HG02763 (cell line): ENCODE data around the gene PLSCR2.
"Not testable (repeated sequence)": the region's sequence is repeated elsewhere in the genome, so short reads cannot be mapped to it uniquely, and the experiment has no call there.

Experiments used
- ATAC-seq: cut with Tn5 transposase; IDR thresholded peaks from one replicate; pipeline ENCODE4 v1.9.1; 2021; ENCODE audit warnings: mild to moderate bottlenecking, moderate library complexity; ENCODE audit not compliant: unreplicated experiment

PLSCR2 gene

DNA sequence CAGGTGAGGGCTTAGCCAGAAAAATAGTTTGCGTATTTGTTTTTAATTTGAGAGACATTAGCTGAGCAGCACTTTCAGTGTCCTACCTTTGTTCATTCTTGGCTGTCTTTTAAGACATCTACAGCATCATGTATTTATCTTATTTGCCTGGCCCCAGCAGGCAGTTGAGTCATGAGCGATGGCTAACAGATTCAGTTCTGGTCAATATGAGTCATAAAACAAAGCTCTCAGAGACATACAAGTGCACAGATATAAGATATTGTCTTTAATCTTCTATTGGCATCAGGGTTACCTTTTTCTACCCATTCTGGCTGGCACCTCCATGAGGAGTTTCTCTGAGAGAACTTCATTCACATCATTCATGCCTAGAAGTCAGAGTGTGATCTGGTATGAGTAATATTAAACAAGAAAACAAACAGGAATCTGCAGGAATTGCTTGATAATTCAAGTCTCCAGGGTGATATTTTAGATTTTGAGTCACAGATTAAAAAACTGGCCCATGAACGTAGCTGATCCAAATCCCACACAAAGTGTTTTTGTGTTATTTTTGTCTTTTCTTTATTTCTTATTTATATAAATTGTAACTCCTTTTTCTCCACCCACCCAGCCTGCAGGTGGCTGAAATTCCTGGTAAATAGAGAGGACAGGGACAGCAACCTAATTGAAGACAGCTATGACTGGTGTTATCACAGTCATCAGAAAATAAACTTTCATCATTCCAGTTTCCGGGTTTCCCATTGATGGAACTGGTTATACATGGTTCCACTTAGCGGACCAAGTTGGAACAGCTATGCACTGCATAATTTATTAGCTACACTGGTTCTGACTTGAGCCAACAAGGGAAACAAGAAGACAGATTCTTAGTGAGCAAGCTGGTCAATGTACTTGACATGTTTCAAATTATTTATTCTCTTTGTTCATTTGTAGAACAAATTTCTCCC is 47.3 kb downstream of the PLSCR2 start:
- no peak for ATAC-seq

DNA sequence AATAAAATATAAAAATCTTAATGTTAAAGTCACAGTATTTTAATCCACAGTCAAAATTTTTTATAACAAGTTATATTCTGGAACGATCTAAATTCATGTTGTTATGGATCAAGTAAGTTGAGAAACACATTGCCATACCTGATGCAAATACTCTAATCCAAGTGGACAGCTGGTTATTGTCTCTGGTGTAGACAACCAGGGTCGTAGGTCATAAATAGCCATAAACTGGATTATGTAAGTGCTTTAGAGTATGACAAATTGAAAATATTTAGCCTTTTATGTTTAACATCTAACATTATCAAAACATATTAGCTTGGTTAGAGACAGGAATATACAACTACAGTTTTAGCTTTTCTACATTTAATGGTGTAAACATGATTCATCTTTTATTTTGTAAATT is 53.0 kb downstream of the PLSCR2 start:
- no peak for ATAC-seq

DNA sequence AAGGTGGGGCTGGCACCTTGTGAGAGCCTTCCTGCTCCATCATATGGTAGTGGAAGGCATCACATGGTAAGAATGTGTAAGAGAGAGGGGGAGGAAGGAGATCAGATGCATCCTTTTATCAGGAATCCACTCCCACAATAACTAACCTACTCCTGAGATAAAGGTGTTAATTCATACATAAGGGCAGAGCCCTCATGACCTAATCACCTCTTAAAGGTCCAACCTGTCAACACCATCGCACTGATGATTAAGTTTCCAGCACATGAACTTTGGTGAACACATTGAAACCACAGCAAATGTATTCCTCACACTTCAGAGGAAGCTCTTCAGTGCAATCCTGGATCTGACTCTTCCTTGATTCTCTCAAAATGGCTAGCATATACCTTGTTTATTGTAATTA is 55.4 kb downstream of the PLSCR2 start:
- no peak for ATAC-seq

GRCh38 chr3:146412711-146413110 is 56.6 kb downstream of the PLSCR2 start:
- ATAC-seq: not testable (repeated sequence)

DNA sequence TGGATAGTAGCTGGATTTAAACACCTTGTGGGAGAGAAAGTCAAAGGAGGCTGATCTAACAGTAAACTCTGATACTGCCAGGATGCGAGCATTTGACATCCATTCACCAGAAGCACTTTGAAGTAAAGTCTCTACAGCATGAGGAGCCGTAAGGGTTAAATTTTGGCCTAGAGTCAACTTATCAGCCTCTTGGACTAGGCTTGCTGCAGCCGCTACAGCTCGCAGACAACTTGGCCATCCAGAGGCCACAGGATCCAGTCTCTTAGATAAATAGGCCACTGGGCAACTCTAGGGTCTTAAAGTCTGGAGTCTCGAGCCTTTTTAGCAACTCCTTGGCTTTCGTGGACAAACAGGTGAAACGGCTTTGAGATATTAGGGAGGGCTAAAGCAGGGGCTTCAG is 61.4 kb downstream of the PLSCR2 start:
- ATAC-seq: no peak

GRCh38 chr3:146404436-146404835 is 64.9 kb downstream of the PLSCR2 start:
- ATAC-seq: no peak

- ATAC-seq: no peak
These were observed 65.6 kb downstream of the PLSCR2 start for GRCh38 chr3:146403792-146404191.

DNA sequence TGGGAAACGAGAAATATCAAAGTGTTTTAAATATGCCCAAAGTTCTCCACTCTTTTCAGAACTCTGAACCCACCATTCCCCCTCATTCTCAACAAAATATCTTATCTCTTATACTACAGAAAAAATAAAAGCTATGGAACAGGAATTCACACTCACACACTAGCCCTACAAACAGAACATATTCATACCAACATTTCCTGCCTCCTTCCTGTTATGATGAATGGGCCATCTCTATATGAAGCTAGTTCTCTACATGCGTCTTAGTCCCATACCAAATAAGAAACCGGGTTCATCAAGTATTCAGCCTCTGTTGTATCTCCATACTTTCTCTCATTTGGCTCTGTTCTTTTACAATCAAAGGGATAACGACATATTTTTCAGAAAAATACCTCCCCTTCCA is 72.6 kb downstream of the PLSCR2 start:
- no peak for ATAC-seq

DNA sequence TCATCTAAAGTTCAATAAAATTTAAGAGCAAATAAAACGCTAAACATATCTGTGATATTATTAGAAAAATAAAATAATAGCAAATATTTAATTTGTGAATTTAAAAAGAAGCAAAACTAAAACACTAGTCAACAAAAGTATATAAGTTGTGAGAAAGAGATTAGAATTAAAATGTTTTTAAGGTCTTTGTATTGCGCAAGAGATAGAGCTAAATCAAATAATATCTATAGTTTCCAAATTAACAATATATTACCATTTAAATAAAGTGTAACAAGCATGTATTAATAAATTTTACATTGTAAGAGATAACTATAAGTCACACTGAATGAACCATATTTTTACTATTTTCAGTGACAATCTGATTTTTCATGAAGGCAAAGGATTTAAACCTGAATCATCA is 74.2 kb downstream of the PLSCR2 start:
- no peak for ATAC-seq

GRCh38 chr3:146390957-146391356 is 78.4 kb downstream of the PLSCR2 start:
- no peak for ATAC-seq

DNA sequence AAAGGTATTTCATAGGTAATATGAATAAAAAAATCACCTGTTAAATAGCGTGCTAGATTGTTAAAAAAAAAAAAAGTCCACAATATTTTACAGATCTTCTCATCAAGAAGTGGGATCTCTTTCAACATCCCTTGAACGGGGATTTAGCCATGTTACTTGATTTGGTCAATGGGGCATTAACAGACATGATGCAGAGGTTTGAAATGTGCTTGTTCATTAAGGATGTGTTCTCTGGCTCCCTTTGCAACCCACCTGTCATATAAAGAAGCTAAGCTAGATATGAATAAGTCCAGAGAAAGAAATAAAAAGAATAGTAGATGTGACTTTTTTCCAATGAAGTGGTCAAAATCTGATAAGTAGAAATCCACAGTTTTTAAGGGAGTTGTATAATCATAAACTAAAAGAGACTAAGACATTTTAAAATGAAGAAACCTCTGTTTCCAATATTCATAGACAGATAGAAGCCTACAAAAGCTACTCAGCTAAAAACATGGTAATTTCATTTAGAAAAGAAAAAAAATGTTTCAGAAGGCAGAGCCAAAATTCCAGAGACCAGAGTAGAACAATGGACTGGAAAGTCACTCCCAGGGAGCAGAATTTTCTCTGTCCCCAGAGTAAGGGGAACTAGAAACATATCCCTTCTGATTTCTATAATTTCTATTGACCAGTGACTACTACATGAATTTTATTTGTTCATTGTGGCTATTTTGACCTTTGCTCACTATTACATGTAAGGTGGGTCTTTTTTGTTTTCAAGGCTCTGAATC is 79.2 kb downstream of the PLSCR2 start:
- ATAC-seq: no peak

DNA sequence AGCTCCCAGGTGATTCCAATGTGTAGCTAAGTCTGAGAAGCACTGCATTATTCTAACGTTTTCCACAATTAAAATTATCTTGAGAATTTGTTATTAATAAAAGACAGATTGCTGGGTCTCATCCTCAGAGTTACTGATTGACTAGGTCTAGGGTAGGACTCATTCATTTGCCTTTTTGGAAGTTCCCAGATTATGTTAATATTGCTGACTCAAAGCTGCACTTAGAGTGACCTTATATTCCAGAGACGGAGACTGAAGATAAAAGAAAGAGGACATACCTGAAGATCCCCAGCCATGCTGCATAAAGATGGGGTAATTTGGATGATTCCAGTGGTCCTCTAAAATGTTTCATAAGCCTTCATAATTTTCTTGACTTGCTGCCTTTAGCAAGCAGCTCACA is 81.8 kb downstream of the PLSCR2 start:
- ATAC-seq: no peak

DNA sequence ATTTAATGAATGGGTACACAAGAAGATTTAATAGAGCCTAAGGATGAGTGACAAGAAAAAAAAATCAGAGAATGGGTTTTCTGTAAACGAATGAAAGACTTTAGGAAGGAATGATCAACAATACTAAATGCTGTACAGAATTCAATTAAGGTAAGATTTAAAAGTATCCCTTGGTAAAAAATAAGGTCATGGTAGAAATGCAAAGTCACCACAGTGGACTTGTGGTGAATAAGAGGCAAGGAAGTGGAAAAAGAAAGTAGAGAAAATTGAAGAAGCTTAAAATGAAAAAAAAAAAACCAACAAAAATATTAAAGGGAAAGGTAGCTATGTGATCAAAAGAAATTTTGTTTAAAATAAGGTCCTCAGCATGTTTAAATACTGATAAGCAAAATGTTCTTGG is 82.4 kb downstream of the PLSCR2 start:
- no peak for ATAC-seq

- no peak for ATAC-seq
These were observed 84.6 kb downstream of the PLSCR2 start for GRCh38 chr3:146384786-146385185.
